HL-60 (cell line): ENCODE data around the gene LCE3A.

Experiments
- POLR2AphosphoS5 ChIP-seq: IDR thresholded peaks from 2 replicates; pipeline ENCODE4 v1.6.1; 2012; ENCODE audit warnings: low read depth
- TF ChIP-seq, protein P1 (sequence below): IDR thresholded peaks from one replicate; pipeline ENCODE4 v1.5.1; 2011; ENCODE audit warnings: low read length, control low read depth, inconsistent platforms; ENCODE audit not compliant: insufficient read depth

DNA sequence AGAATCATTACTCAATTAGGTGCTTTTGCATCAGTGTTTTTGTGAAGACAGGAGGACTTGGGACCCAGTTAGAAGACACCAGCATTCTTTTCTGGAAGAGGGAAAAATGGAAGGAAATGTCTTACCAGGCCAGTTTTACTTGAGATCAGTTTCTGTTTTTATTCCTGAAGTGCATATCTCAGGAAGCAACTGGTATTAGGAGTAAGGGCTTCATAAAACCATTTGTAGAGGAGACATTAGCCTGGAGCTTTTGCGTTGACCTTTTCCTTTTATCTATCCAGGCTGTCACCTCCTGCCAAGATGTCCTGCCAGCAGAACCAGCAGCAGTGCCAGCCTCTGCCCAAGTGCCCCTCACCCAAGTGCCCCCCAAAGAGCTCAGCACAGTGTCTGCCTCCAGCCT, 9.4 kb downstream of the LCE3A start, which contains the start of gene LCE3B:
- TF ChIP-seq, protein P1, sequence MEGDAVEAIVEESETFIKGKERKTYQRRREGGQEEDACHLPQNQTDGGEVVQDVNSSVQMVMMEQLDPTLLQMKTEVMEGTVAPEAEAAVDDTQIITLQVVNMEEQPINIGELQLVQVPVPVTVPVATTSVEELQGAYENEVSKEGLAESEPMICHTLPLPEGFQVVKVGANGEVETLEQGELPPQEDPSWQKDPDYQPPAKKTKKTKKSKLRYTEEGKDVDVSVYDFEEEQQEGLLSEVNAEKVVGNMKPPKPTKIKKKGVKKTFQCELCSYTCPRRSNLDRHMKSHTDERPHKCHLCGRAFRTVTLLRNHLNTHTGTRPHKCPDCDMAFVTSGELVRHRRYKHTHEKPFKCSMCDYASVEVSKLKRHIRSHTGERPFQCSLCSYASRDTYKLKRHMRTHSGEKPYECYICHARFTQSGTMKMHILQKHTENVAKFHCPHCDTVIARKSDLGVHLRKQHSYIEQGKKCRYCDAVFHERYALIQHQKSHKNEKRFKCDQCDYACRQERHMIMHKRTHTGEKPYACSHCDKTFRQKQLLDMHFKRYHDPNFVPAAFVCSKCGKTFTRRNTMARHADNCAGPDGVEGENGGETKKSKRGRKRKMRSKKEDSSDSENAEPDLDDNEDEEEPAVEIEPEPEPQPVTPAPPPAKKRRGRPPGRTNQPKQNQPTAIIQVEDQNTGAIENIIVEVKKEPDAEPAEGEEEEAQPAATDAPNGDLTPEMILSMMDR: no peak
- TF ChIP-seq POLR2AphosphoS5: no peak
